H9 (cell line): ENCODE measurements around the gene ESRRB. TPM values are rescaled to one million over a fixed set of nuclear protein-coding genes. Genes with fewer than 3 reads are reported as not detected.

ENCODE experiments used
- DNase-seq: peaks from one replicate; pipeline ENCODE4 v3.0.0-alpha.2; 2017
- H2AFZ ChIP-seq: one replicate; pipeline ENCODE4 v1.6.1; 2013; ENCODE audit warnings: mild to moderate bottlenecking, low read length, control low read depth, moderate library complexity
- H2AK5ac ChIP-seq: 2 replicates; pipeline ENCODE4 v1.6.1; 2013; ENCODE audit warnings: low read length, control low read depth, mixed read lengths; ENCODE audit not compliant: insufficient read length
- H2BK120ac ChIP-seq: one replicate; pipeline ENCODE4 v1.6.1; 2013; ENCODE audit warnings: low read depth, mild to moderate bottlenecking, low read length, control low read depth, inconsistent platforms; ENCODE audit not compliant: poor library complexity, severe bottlenecking
- H2BK12ac ChIP-seq: 2 replicates; pipeline ENCODE4 v1.6.1; 2013; ENCODE audit warnings: low read length, control low read depth, mixed read lengths, low read depth; ENCODE audit not compliant: insufficient read length
- H2BK15ac ChIP-seq: 2 replicates; pipeline ENCODE4 v1.6.1; 2013; ENCODE audit warnings: low read depth, low read length, control low read depth
- H2BK20ac ChIP-seq: one replicate; pipeline ENCODE4 v1.6.1; 2013; ENCODE audit warnings: low read depth, mild to moderate bottlenecking, low read length, control low read depth, inconsistent platforms; ENCODE audit not compliant: poor library complexity, severe bottlenecking
- H2BK5ac ChIP-seq: 2 replicates; pipeline ENCODE4 v1.6.1; 2013; ENCODE audit warnings: low read length, control low read depth, mixed read lengths; ENCODE audit not compliant: insufficient read length
- H3K14ac ChIP-seq: 2 replicates; pipeline ENCODE4 v1.6.1; 2013; ENCODE audit warnings: low read length, control low read depth; ENCODE audit not compliant: insufficient read depth
- H3K18ac ChIP-seq: 2 replicates; pipeline ENCODE4 v1.6.1; 2013; ENCODE audit warnings: low read depth, mild to moderate bottlenecking, mixed read lengths, low read length, control low read depth; ENCODE audit not compliant: insufficient read length
- H3K23ac ChIP-seq: 2 replicates; pipeline ENCODE4 v1.6.1; 2013; ENCODE audit warnings: low read length, control low read depth, mixed read lengths, low read depth; ENCODE audit not compliant: insufficient read length
- H3K23me2 ChIP-seq: 2 replicates; pipeline ENCODE4 v1.6.1; 2013; ENCODE audit warnings: low read depth, mild to moderate bottlenecking, mixed read lengths, low read length, control low read depth; ENCODE audit not compliant: insufficient read length, poor library complexity, severe bottlenecking
- H3K27ac ChIP-seq: 2 replicates; pipeline ENCODE4 v1.5.1; 2013; ENCODE audit warnings: low read length, control low read depth, mixed read lengths, low read depth; ENCODE audit not compliant: insufficient read length
- H3K27me3 ChIP-seq: 2 replicates; pipeline ENCODE4 v1.6.1; 2013; ENCODE audit warnings: low read length, control low read depth, inconsistent platforms; ENCODE audit not compliant: insufficient read depth
- H3K4ac ChIP-seq: 2 replicates; pipeline ENCODE4 v1.6.1; 2013; ENCODE audit warnings: low read depth, mild to moderate bottlenecking, control low read depth, inconsistent platforms, low read length, moderate library complexity
- H3K4me1 ChIP-seq: 2 replicates; pipeline ENCODE4 v1.6.1; 2013; ENCODE audit warnings: low read length, control low read depth, inconsistent platforms; ENCODE audit not compliant: insufficient read depth
- H3K4me2 ChIP-seq: 2 replicates; pipeline ENCODE4 v1.6.1; 2013; ENCODE audit warnings: low read length, control low read depth, mixed read lengths; ENCODE audit not compliant: insufficient read length, insufficient read depth
- H3K56ac ChIP-seq: 2 replicates; pipeline ENCODE4 v1.6.1; 2013; ENCODE audit warnings: low read depth, mild to moderate bottlenecking, mixed read lengths, low read length, control low read depth; ENCODE audit not compliant: insufficient read length
- H3K79me1 ChIP-seq: 2 replicates; pipeline ENCODE4 v1.6.1; 2013; ENCODE audit warnings: low read depth, mild to moderate bottlenecking, moderate library complexity, low read length, control low read depth, inconsistent platforms; ENCODE audit not compliant: insufficient read depth, poor library complexity, severe bottlenecking
- H3K79me2 ChIP-seq: 2 replicates; pipeline ENCODE4 v1.6.1; 2013; ENCODE audit warnings: low read length, control low read depth, inconsistent platforms; ENCODE audit not compliant: insufficient read depth
- H3K9ac ChIP-seq: 2 replicates; pipeline ENCODE4 v1.6.1; 2013; ENCODE audit warnings: low read length, control low read depth, mixed read lengths; ENCODE audit not compliant: insufficient read length; ENCODE audit errors: extremely low read depth
- H3K9me3 ChIP-seq: one replicate; pipeline ENCODE4 v1.6.1; 2013; ENCODE audit warnings: low read depth, low read length, inconsistent platforms; ENCODE audit not compliant: control insufficient read depth
- H3T11ph ChIP-seq: one replicate; pipeline ENCODE4 v1.6.1; 2013; ENCODE audit warnings: mild to moderate bottlenecking, low read length, control low read depth, inconsistent platforms
- H4K20me1 ChIP-seq: one replicate; pipeline ENCODE4 v1.6.1; 2013; ENCODE audit not compliant: control insufficient read depth, insufficient read length, insufficient read depth
- H4K5ac ChIP-seq: 2 replicates; pipeline ENCODE4 v1.6.1; 2013; ENCODE audit warnings: low read depth, mild to moderate bottlenecking, mixed read lengths, low read length, control low read depth; ENCODE audit not compliant: insufficient read length
- H4K8ac ChIP-seq: replicated peaks from 2 replicates; pipeline ENCODE4 v1.6.1; 2013; ENCODE audit warnings: low read length, control low read depth, mixed read lengths, low read depth; ENCODE audit not compliant: insufficient read length
- H4K91ac ChIP-seq: 2 replicates; pipeline ENCODE4 v1.6.1; 2013; ENCODE audit warnings: low read depth, mild to moderate bottlenecking, moderate library complexity, mixed read lengths, low read length, control low read depth; ENCODE audit not compliant: insufficient read length
- H3K27ac Mint-ChIP-seq, 3 experiments: 2 replicates in 2 of 3; 3 replicates in 1 of 3; pipeline ENCODE4 v1.8.0; 2020 to 2021; ENCODE audit warnings: mixed read lengths in 3 of 3, mild to moderate bottlenecking in 1 of 3, moderate library complexity in 1 of 3
- H3K27me3 Mint-ChIP-seq: 2 replicates; pipeline ENCODE4 v1.8.0; 2021; ENCODE audit warnings: low read depth, mild to moderate bottlenecking, moderate library complexity, mixed read lengths
- H3K36me3 Mint-ChIP-seq, 3 experiments: 2 replicates in 2 of 3; 3 replicates in 1 of 3; pipeline ENCODE4 v1.8.0; 2020 to 2021; ENCODE audit warnings: low read depth in 3 of 3, mixed read lengths in 3 of 3; ENCODE audit not compliant: insufficient read depth in 1 of 3
- H3K4me1 Mint-ChIP-seq, 2 experiments: 2 replicates each; pipeline ENCODE4 v1.8.0; 2020; ENCODE audit warnings: mixed read lengths in 2 of 2
- H3K4me3 Mint-ChIP-seq, 2 experiments: 2 replicates in 1 of 2; 3 replicates in 1 of 2; pipeline ENCODE4 v1.8.0; 2020 to 2021; ENCODE audit warnings: mild to moderate bottlenecking in 2 of 2, mixed read lengths in 2 of 2, moderate library complexity in 1 of 2
- H3K9me3 Mint-ChIP-seq, 2 experiments: 2 replicates in 1 of 2; 3 replicates in 1 of 2; pipeline ENCODE4 v1.8.0; 2020; ENCODE audit warnings: mild to moderate bottlenecking in 2 of 2, mixed read lengths in 2 of 2, moderate library complexity in 1 of 2
- CTCF ChIP-seq: fragments of 200-600 bp; sonication (generic); conservative IDR thresholded peaks from 3 replicates; pipeline ENCODE4 v1.8.0; 2021; ENCODE audit warnings: antibody characterized with exemption, mild to moderate bottlenecking
- WGBS: extraction: QIAGEN DNeasy Blood & Tissue Kit; methylation state at CpG from one replicate; pipeline ENCODE4 v1.1.7; 2013; ENCODE audit warnings: missing lambda C conversion rate, low lambda C conversion rate, mixed read lengths; ENCODE audit not compliant: insufficient read length; ENCODE audit errors: extremely low coverage; 5-methylcytosine and 5-hydroxymethylcytosine counted together
- total RNA-seq: library from RNA; stranded (reverse); gene quantifications from 2 replicates; pipeline ENCODE4 v1.2.1, GENCODE V29; 2021

Gene ESRRB
- total RNA-seq, 1 experiment from 2014 or later, result 0.11 TPM

- H3K27me3 Mint-ChIP-seq, result no peaks in the 10 kb centered on the region
- H2BK5ac ChIP-seq, result no peak overlapping the region
- no peak overlapping the region for H3K18ac ChIP-seq
- DNase-seq, result no peak
- H2AK5ac ChIP-seq, result no peak overlapping the region
- H3K4me1 Mint-ChIP-seq, result peaks cover 3 to 18% of the 10 kb centered on the region in 2 experiments; a peak in 3 of 4 replicates
- H3K36me3 Mint-ChIP-seq, result no peaks in the 10 kb centered on the region
- WGBS, result no CpG with 5 or more reads among the region's 3 CpGs
- H2BK12ac ChIP-seq, result no peak overlapping the region
- H3K79me1 ChIP-seq, result no peaks in the 10 kb centered on the region
- H4K8ac ChIP-seq, result no peak overlapping the region
- H3K56ac ChIP-seq, result no peak overlapping the region
- H4K5ac ChIP-seq, result no peak overlapping the region
- H4K20me1 ChIP-seq, result no peaks in the 10 kb centered on the region
- no peaks in the 10 kb centered on the region for H3K79me2 ChIP-seq
- no peak overlapping the region for H3K4ac ChIP-seq
- no peak overlapping the region for H3K14ac ChIP-seq
- no peak overlapping the region for H3T11ph ChIP-seq
- H2BK120ac ChIP-seq, result no peak overlapping the region
- no peak overlapping the region for H2AFZ ChIP-seq
- TF ChIP-seq CTCF, result no peak
- H3K27me3 ChIP-seq, result no peaks in the 10 kb centered on the region
- H3K23me2 ChIP-seq, result no peaks in the 10 kb centered on the region
- no peaks in the 10 kb centered on the region for H3K9me3 Mint-ChIP-seq
- no peak overlapping the region for H3K27ac ChIP-seq
- no peak overlapping the region for H3K4me2 ChIP-seq
- H3K23ac ChIP-seq, result no peak overlapping the region
- H3K9ac ChIP-seq, result no peak overlapping the region
- no peak overlapping the region for H4K91ac ChIP-seq
- no peak overlapping the region for H3K27ac Mint-ChIP-seq
- H3K4me3 Mint-ChIP-seq, result no peak overlapping the region
- H2BK15ac ChIP-seq, result no peak overlapping the region
- no peak overlapping the region for H2BK20ac ChIP-seq
- H3K4me1 ChIP-seq, result no peaks in the 10 kb centered on the region
- no peaks in the 10 kb centered on the region for H3K9me3 ChIP-seq
Observed at GRCh38 chr14:76489667-76490066, 113.7 kb downstream of the ESRRB start.
